ENCODE results near the gene FAM3C. TPM values are rescaled to one million over a fixed set of nuclear protein-coding genes. Genes with fewer than 3 reads are reported as not detected.

FAM3C gene
- total RNA-seq, 1 experiment from 2014 or later = 55.7 TPM

Other genes with a start within 250 kb of the FAM3C start
- gene WNT16, start 67.3 kb downstream of the FAM3C start, total RNA-seq (2014; rRNA removed; shearing (Covaris generic)) = not detected in 2 replicates

All from H4 (cell line).